ENCODE measurements around the gene IMP4.

DNA sequence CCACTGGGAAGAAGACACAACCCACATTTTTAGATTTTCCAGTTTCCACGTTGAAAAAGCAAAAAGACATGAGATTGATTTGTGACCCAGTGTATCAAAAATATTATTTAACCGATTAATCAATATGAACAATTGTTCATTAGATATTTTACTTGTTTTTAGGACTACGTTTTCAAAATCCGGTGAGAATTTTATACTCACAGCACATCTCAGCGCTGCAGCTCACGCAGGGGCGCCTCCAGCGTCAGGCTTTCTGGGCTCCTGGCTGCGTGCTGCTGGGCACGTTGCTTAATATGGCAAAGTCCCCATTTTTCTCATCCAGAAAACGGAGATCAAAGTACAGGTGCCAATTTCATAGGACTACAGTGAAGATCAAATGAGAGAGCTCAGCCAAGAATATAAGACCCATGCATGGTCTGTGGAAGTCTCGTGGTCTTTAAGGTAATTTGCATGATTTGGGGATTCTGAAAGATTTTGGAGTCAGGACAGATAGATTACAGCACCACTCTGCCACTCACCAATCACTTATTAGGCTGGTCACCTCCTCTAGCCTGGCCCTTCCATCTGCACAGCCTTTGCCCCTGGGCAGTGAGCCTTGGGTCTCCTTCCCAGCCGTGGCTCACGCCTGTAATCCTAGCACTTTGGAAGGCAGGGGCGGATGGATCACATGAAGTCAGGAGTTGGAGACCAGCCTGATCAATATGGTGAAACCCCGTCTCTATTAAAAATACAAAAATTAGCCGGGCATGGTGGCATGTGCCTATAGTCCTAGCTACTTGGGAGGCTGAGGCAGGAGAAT is 49.4 kb downstream of the IMP4 start:
- TF ChIP-seq, protein P1, sequence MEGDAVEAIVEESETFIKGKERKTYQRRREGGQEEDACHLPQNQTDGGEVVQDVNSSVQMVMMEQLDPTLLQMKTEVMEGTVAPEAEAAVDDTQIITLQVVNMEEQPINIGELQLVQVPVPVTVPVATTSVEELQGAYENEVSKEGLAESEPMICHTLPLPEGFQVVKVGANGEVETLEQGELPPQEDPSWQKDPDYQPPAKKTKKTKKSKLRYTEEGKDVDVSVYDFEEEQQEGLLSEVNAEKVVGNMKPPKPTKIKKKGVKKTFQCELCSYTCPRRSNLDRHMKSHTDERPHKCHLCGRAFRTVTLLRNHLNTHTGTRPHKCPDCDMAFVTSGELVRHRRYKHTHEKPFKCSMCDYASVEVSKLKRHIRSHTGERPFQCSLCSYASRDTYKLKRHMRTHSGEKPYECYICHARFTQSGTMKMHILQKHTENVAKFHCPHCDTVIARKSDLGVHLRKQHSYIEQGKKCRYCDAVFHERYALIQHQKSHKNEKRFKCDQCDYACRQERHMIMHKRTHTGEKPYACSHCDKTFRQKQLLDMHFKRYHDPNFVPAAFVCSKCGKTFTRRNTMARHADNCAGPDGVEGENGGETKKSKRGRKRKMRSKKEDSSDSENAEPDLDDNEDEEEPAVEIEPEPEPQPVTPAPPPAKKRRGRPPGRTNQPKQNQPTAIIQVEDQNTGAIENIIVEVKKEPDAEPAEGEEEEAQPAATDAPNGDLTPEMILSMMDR (conservative IDR thresholded peaks at IDR 0.05 in 1 of 2, IDR thresholded peaks at IDR 0.05 in 1 of 2; ENCODE audit: extremely low read depth in 1 of 2, insufficient read depth in 1 of 2, low read depth in 1 of 2, low read length in 2 of 2): no peak
- no peak for TF ChIP-seq EZH2 (IDR thresholded peaks at IDR 0.05; ENCODE audit: borderline replicate concordance, low read length)

All from mammary epithelial cell (primary cell).